HG02981 (cell line): ENCODE data around the gene EVI5L.

ENCODE experiments used
- ATAC-seq: cut with Tn5 transposase; IDR thresholded peaks from one replicate; pipeline ENCODE4 v1.9.1; 2021; ENCODE audit warnings: mild to moderate bottlenecking, moderate library complexity; ENCODE audit not compliant: unreplicated experiment

Gene EVI5L

DNA sequence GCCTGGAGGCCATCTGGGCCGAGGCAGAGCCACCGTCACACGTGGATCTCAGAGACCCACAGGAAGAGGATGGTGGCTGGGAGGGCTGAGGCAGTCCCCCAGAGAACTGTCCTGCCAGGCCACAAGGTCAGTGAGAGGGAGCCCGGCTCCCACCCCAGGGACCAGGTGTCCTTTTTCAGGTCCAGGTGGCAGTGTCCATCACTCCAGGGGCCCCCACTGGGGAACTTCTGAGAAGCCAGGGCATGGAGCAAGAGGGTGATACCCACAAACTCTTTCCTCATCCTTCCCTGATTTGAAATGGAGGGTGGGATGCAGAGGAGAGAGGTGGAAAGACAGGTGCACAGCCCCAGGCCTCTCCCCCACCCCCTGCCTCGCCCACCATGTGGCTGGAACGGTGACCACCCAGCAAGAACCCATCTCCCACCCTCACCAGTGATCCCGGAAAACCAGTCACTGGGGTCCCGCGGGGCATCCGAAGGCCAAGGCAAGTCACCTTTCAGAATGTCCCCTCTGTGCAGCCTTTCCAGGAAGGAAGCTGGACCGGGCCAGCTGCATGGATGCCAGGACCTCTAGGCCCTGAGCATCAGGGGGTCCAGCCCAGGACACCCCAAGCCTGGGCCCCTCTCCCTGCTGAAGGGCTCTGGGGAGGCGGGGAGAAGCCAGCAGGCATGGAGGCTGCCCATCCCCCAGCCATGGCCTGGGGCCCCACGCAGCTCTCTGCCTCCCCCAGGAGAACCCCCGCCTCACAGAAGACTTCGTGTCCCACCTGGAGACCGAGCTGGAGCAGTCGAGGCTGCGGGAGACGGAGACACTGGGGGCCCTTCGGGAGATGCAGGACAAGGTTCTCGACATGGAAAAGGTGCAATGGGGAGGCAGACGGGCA lies 30.1 kb downstream of the EVI5L start:
- ATAC-seq, result no peak

DNA sequence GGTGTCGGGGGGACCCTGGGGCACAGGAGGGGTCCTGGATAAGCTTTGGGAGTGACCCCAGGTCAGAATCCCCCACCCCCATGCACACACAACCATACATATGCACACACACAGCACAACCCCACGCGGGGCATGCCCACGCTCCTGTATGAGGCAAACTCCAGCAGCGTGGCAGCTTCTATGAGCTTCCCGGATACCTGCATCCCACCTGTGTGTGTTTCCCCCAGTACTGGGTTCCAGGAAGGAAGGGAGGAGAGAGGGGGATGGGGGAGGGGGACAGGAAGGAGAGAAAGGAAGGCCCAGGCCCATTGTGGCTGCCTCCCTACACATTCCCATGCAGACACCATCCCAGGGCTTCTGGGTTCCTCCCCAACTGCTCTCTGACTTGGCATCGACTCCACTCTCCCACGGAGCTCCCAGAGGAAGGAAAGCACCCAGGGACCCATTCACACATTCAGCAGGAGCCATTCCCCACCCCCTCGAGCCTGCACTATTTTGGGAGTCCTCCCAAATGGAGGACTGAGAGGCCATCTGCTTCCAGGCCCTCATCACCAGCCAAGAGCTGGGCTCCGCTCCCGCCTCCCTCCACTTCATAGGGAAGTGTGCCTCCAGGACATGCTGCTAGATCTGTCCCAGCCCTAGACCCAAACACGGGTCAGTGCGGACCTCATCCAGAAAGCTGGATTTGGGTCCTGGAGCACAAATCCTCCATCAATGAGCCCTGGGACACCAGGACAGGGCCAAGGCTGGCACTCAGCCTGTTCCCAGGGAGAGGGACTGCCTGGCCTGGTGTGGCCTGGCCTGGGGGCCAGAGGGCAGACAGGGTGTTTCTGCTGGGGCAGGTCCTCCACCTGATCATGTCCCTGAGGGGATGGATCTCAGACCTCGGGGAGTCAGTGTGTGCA lies 30.9 kb downstream of the EVI5L start:
- ATAC-seq, result no peak

DNA sequence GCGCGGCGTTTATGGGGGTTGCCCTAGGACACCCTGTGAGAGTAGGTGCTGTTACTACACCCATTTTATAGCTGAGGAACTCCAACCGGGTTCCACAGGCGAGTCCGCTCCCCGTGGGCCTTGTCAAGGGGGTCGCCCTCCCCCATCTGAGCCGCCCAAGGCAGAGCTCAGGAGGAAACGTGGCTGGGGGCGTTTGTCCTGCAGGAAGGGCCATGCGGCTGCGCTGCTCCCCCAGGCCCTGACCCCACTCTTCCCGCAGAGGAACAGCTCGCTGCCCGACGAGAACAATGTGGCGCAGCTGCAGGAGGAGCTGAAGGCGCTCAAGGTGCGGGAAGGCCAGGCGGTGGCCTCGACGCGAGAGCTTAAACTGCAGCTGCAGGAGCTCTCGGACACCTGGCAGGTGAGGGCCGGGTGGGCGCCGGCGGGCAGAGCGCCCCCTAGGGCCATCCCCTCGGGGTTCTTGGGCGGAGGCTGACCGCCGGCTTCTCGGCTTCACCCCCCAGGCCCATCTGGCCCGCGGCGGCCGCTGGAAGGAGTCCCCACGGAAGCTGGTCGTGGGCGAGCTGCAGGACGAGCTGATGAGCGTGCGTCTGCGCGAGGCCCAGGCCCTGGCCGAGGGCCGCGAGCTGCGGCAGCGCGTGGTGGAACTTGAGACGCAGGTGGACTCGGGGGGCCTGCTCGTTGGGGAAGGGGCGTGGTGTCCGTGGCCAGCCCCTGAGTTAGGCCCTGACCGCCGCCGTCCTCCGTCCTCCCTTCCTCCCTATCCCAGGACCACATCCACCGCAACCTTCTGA lies 31.8 kb downstream of the EVI5L start:
- ATAC-seq, result no peak

DNA sequence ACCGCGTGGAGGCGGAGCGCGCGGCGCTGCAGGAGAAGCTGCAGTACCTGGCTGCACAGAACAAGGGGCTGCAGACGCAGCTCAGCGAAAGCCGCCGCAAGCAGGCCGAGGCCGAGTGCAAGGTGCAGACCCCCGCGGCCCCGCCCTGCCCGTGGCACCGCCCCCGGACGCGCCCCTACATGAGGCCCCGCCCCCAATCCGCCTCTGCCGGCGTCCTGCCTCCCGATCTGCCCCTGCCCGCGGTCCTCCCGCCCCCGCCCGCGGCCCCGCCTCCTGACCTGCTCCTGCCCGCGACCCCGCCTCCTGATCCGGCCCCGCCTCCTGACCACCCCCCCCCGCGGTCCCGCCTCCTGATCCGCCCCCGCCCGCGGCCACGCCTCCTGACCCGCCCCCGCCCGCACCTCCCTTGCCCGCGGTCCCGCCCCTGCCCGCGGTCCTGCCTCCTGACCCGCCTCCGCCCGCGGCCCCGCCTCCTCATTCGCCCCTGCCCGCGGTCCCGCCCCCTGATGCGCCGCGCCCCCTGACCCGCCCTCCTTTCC lies 32.5 kb downstream of the EVI5L start:
- no peak for ATAC-seq

DNA sequence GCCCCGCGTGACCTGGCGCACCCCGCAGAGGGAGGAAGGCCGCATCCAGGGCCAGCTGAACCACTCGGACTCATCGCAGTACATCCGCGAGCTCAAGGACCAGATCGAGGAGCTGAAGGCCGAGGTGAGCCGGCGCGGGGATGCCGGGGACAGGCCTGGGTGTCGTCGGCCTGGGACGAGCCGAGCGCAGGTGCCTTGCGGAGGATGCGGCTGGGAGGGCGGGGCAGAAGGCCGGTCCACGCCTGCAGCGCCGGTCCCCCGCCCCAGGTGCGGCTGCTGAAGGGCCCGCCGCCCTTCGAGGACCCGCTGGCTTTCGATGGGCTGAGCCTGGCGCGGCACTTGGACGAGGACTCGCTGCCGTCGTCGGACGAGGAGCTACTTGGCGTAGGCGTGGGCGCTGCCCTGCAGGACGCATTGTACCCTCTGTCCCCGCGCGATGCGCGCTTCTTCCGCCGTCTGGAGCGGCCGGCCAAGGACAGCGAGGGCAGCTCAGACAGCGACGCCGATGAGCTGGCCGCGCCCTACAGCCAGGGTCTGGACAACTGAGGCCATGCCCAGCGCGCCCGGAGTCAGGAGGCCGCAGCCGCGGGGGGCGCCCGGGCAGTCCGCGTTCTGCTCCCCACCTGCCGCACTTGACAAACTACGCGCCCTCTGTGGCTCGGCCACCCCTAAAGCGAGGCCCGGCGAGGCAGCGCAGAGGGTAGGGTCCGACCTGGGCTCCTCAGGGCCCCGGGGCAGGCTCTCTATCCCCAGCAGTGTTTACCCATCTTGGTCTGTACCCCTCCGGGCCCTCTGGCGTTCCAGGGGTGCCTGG lies 33.3 kb downstream of the EVI5L start:
- no peak for ATAC-seq

DNA sequence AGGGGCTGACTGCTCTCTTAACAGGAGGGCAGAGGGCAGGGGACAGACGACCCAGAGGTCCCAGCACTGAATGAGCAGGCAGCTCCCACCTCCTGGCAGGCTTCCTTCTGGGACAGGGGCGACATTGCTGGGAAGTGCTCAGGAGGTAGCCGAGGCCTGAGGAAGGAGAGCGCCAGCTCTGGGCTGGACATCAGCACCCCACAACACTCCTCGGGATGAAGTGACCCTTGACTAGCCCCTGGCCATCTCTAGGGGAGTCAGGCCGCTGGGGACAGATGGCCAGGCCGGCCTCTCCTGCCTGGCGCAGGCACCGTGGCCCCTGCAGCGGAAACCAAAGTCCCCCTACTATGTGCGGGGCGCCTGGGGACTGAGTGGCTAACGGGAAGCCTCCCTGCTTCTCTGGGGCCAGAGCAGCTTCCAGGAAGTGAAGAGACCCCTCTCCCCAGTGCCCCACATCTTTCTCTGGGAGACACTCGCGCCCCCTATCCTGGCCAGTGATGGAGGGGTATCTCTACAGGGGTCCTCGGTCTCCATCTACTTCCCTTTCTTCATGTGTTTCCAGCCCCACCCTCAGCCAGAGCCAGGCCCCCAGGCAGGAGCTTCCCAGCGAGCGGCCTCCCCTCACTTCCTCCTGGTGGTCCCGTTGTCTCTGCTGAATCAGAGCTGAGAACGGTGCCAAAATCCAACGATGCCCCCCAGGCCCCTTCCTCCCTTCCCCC lies 34.1 kb downstream of the EVI5L start:
- no peak for ATAC-seq

DNA sequence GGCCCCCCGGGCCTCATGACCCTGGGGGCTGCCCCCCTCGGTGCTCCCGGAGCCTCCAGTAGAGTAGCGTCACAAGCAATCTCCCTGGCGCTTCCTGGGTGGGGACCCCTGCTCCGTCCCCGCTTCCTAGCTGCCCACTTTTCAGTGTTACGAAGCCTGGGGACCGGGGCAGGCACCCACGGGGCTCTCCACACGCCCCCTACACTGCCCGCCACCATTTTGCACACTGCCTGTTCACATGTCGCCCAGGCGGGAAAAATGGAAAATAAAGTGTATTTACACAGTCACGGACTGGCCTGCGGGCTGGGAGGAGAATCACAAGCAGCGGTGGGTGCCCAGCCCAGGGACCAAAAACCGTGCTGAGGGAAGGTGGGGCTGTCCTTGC lies 34.7 kb downstream of the EVI5L start:
- ATAC-seq, result no peak

DNA sequence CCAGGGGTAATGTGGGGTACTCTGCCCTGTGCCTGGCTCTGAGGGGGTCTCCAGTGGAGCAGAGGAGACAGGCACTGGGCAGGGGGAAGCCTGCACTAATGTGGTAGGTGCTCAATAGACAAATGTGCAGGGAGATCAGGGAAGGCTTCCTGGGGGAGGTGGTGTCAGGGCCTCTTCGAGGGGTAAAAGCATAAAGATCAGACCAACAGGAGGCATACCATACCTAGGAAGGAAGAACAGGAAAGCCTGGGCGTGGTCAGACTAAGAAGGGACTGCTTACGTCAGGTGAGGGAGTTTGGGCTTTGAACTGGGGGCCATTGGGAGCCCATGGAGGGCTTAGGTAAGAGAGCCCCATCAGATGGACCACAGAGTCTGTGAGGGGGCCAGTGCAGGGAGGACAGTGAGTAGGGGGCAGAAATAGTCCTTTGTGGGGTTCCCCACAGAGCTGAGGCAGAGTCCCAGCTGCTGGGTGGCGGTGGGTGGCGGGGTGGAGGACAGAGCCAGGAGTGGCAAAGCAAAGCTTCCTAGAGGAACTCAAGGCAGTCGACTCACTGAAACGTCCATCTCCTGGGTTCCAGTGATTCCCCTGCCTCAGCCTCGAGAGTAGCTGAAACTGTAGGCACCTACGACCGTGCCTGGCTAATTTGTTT lies 35.4 kb downstream of the EVI5L start:
- ATAC-seq, result no peak

DNA sequence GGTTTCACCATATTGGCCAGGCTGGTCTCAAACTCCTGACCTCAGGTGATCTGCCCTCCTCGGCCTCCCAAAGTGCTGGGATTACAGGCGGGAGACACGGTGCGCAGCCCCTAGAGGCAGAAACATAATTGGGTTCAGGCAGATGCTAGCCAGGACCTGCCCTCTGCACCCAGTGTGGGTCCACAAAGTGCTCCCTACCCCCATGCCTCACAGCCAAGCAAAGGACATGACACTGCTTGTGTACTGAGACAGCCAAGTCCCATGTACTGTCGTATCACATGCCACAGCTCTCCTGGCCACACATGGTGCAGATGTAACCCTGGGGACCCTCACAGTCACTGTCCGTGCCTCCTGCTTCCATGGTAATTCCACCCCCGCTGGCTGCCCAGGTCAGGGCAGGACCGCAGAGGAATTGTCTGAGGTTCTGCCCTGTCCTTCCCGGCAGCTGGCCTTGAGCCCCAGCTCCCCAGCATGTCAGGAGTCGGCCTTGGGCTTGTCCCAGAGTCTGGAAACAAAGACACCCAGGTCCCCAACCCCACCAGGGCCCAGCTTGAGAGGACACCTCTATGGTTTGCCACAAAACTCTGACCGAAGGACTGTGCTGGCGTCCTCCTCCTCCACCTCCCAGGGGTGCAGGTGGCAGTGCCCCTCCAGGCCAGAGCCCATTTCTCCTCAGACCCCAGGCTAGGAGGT lies 36.5 kb downstream of the EVI5L start:
- no peak for ATAC-seq

DNA sequence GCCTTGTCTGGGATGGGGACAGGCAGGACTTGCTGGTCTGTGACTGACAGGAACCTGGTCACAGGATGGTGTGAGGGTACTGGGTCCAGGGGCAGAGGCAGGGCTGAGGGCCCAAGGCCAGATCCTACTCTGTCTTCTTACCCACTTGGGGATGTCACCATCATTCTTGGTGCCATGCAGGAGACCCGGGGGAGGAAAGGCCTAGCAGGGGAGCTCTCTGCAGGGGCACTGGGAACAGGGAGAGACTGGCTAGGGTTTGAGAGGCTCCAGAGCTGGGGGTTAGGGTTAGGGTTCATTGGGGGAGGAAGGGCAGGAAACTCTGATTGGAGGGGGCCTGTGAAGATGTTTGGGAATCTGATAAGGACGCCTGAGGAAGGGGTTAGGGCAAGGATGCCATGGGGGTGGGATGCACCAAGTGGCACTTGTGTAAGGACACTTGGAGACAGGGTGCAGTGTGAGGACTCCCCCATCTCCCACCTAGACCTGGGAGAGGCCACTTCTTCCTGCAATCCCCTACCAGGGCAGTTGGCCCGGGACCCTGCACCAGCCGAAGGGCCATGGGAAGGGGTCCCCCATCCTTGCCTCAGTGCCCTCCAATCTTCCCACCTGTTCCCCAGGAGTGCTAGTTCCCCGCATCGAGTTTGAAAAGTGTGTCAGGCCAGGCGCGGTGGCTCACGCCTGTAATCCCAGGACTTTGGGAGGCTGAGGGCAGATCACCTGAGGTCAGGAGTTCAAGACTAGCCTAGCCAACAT lies 37.2 kb downstream of the EVI5L start:
- ATAC-seq, result no peak

DNA sequence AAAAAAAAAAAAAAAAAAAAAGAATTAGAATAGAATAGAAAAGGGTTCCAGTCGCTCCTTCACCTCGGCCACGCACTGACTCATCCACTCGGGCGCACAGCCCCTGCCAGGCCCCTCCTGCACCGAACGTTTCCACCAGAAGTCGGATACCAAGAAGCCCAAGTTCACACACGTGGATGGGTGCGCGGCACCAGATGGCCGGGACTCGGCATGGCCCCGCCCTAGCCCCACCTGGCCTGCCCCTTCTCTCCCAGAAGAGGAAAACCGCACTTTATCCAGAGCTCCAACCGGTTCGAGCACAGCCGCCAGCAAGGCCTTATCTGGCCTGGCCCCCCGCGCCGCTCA lies 38.3 kb downstream of the EVI5L start:
- no peak for ATAC-seq

DNA sequence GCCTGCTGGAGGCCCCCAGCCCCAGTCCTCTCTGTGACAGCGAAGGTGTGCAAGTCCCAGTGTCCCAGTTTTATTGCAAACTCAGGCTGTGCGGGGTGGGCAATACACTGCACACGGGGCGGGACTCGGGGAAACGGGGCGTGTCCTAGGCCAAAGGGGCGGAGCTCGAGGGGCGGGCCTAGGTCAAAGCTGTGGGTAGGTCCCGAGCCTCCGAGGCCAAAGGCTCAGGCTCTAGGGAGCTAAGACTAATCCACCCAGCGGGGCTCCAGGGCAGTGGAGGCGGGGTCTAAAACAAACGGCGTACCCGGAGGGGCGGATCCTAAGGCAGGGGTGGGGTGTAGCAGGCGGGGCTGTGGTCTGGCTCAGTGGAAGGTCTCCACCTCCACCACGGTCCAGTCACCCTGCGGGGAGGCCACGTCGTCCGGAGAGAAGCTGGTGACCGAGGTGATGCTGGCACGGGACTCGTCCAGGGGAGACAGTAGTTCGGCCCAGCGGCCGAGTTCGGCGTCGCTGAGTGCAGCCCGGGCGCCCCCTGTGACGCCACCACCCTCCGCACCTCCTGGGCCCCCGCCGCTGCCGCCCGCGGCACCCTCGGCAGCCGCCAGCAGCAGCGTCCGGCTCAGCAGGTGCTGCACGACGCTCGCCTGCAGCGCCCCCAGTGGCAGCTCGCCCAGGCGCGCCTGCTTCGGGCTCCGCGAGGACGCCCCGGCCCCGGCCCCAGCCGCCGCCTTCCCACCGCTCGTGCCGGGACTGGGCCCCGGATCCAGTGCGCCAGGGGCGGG lies 38.8 kb downstream of the EVI5L start:
- ATAC-seq, result peak; percentile 48

DNA sequence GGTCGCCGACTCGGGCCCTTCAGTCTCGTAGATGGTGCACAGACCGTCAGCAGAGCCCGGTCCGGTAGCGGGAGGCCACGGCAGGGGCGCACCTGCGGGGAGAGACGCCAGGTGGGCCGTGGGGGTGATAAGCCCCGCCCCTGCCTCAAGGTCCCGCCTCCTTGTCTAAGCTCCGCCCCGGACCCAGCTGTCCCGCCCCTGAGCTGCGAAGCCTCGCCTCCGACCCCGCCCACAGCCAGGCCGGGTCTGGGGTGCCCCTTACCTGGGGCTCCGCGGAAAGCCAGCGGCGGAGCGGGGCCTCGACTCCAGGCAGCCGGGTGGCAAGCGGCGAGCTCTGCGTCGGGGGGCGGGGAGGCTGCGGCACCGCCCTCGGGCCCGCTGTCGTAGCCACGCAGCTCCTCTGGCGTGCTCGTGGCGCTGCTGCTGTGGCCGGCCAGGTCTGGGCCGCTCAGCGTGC lies 39.5 kb downstream of the EVI5L start:
- peak; percentile 42 for ATAC-seq

DNA sequence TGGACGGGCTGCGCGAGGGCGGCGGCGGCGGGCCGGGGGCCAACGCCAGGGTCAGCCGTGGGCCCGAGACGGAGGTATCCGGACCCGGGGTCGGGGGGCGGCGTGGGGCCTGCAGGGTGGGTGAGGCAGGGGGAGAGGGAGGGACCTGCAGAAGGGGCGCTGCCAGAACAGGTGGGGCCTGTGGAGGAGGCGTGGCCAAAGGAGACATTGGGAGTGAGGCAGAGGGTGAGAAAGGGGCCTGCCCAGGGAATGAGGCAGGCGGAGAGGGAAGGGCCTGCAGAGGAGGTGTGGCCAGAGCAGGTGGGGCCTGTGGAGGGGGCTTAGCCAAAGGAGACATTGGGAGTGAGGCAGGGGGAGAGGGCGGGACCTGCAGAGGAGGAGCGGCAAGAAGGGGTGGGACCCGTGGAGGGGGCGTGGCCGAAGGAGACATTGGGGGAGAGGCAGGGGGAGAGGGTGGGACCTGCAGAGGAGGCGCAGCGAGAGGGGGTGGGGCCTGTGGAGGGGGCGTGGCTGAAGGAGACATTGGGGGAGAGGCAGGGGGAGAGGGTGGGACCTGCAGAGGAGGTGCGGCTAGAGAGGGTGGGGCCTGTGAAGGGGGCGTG lies 40.0 kb downstream of the EVI5L start:
- ATAC-seq, result no peak

DNA sequence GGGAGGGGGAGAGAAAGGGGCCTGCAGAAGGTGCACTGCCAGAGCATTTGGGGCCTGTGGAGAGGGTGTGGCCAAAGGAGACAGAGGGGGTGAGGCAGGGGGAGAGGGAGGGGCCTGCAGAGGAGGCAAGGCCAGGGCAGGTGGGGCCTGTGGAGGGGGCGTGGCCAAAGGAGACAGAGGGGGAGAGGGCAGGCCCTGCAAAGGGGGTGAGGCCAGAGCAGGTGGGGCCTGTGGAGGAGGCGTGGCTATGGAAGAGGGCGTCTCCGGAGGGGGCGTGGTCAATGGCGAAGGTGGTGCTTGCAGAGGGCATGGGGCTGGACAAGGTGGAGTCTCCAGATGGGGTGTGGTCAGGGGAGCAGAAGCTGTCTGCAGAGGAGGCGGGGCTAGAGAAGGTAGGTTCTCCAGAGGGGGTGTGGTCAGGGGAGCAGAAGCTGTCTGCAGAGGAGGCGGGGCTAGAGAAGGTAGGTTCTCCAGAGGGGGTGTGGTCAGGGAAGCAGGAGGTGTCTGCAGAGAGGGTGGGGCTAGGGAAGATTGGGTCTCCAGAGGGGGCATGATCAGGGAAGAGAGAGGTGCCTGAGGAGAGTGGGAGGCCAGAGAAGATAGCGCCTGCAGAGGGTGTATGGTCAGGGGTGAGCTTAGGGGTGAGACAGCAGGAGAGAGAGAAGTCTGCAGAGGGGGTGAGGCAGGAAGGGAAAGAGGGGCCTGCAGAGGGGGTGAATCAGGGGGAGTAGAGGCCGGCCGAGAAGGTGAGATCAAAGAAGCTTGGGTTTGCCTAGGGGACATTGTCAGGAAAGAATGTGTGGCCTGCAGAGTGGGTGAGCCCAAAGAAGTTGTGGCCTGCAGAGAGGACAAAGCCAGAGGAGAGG lies 40.8 kb downstream of the EVI5L start:
- ATAC-seq, result no peak
